Measurements from ENCODE around the gene U2AF2. TPM values are rescaled to one million over a fixed set of nuclear protein-coding genes. Genes with fewer than 3 reads are reported as not detected.

The U2AF2 gene
- total and polyA plus RNA-seq, 2 of the 4 experiments (the other 2 are of a cell fraction): 120 to 260 TPM

- Histone ChIP-seq H3K79me1 (ENCODE audit: low read depth in 1 of 2, low read length in 2 of 2) (peaks cover 35 to 80% of the 10 kb centered on the region in 2 experiments), H2BK120ac (ENCODE audit: low read depth, low read length) (no peak overlapping the region), H3K27me3 (ENCODE audit: control insufficient read depth, insufficient read depth, low read length) (no peaks in the 10 kb centered on the region), H4K20me1 (ENCODE audit: insufficient read depth, low read length) (0 out of 2 replicates have a peak, but pooled peaks cover 9% of the 10 kb centered on the region), H3K18ac (ENCODE audit: low read depth, low read length) (no peak overlapping the region), H3K4me2 (ENCODE audit: low read depth, low read length) (no peak overlapping the region), H3K9me3 (ENCODE audit: control insufficient read depth, insufficient read depth, low read length) (no peaks in the 10 kb centered on the region), H3K14ac (replicated peaks; ENCODE audit: low read depth, low read length) (no peak overlapping the region), H3K4ac (ENCODE audit: low read depth, low read length) (no peak overlapping the region), H3K56ac (ENCODE audit: extremely low read depth, insufficient read depth, low read length) (no peak overlapping the region), H3K9ac (ENCODE audit: low read depth, low read length) (no peak overlapping the region), H3K36me3 (ENCODE audit: control insufficient read depth, insufficient read depth, low read length) (peaks cover 4% of the 10 kb centered on the region; the same call in 1 of the 2 replicates), H2BK20ac (ENCODE audit: low read depth, low read length) (no peak overlapping the region), H3K27ac (ENCODE audit: insufficient read depth, low read length) (no peak overlapping the region), H4K8ac (ENCODE audit: low read depth in 2 of 2, low read length in 2 of 2) (no peak overlapping the region), H3K9me1 (ENCODE audit: insufficient read depth, low read length) (peaks cover 18% of the 10 kb centered on the region), H4K91ac (ENCODE audit: insufficient read depth, low read depth, low read length) (no peak overlapping the region), H3K4me1 (ENCODE audit: control insufficient read depth, insufficient read depth, low read length) (peaks cover 18% of the 10 kb centered on the region), H2AK5ac (ENCODE audit: low read depth, low read length) (0 out of 2 replicates have a peak overlapping the region, but pooled peaks have one; percentile 18), H4K5ac (ENCODE audit: low read depth, low read length) (no peak overlapping the region), H2BK5ac (ENCODE audit: low read depth, low read length, poor library complexity, severe bottlenecking) (no peak overlapping the region), H3K4me3 (ENCODE audit: insufficient read depth, low read depth, low read length) (no peak overlapping the region), H2AFZ (replicated peaks; ENCODE audit: low read length, poor library complexity) (no peak overlapping the region), H2AK9ac (replicated peaks; ENCODE audit: low read depth, low read length, poor library complexity) (peak overlapping the region; percentile 15), H2BK15ac (ENCODE audit: low read depth, low read length) (no peak overlapping the region), H3K23ac (ENCODE audit: low read depth, low read length) (no peak overlapping the region)
- BruUV-seq (replicated peaks): no TSS peak
- in situ Hi-C loops (cut with MboI; ENCODE audit: low sequenced_read_pairs): loop anchor here (25.0 kb wide), 2 partner anchors 352 to 527 kb away; partner anchors contain the start of genes BRSK1, HSPBP1 and PPP1R12C
- ATAC-seq (ENCODE audit: low read depth) (no peak), DNase-seq (peak; percentile 21)
- ChIA-PET CTCF (no interaction called here), POLR2A (ENCODE audit: unreplicated experiment) (no interaction called here)
- dilution Hi-C loops (cut with HindIII; ENCODE audit: low sequenced_read_pairs, unreplicated experiment): no loop called here
- WGBS, 2 experiments (ENCODE audit: extremely low coverage in 2 of 2, insufficient read length in 1 of 2): no CpG with 5 or more reads among the region's 6 CpGs
- intact Hi-C loops (cut with micrococcal nuclease): loop anchor here (10.0 kb wide), 1 partner anchor 426 kb away; no protein-coding TSS in a partner anchor
- TF ChIP-seq RAD21 (IDR thresholded peaks at IDR 0.05; ENCODE audit: low read length) (peak; percentile 9; the same call in 1 of the 2 replicates), CTCF (conservative IDR thresholded peaks at IDR 0.05; ENCODE audit: low read depth, low read length) (peak; percentile 47), RFX5 (IDR thresholded peaks at IDR 0.05; ENCODE audit: low read depth, low read length) (no peak), CHD1 (IDR thresholded peaks at IDR 0.05; ENCODE audit: low read depth, low read length) (no peak), SMC3 (IDR thresholded peaks at IDR 0.05; ENCODE audit: low read depth, low read length) (0 out of 2 replicates have a peak, but pooled peaks have one; percentile 15)
Observed at GRCh38 chr19:55638864-55639359, 15.9 kb upstream of the U2AF2 start.
